OCI-LY3 (cell line): ENCODE measurements around the gene LSM3.

ENCODE experiments used
- H2AFZ ChIP-seq: fragments of 200-600, 300-600 bp; shearing (Covaris generic); 2 replicates; pipeline ENCODE4 v1.6.0; 2014; ENCODE audit warnings: antibody characterized with exemption, low read depth, low read length
- H3K27ac ChIP-seq: fragments of 200-600, 300-600 bp; sonication (generic); 2 replicates; pipeline ENCODE4 v1.5.1; 2014; ENCODE audit warnings: mild to moderate bottlenecking, low read length, moderate library complexity, mixed read lengths
- H3K27me3 ChIP-seq: fragments of 200-600, 300-600 bp; sonication (generic); 2 replicates; pipeline ENCODE4 v1.6.1; 2014; ENCODE audit warnings: low read depth, low read length, mixed read lengths
- H3K36me3 ChIP-seq: fragments of 200-600, 300-600 bp; sonication (generic); replicated peaks from 2 replicates; pipeline ENCODE3; 2014; ENCODE audit warnings: low read depth, low read length, mixed read lengths
- H3K4me1 ChIP-seq: fragments of 300-600, 200-600 bp; sonication (generic); 2 replicates; pipeline ENCODE4 v1.6.1; 2014; ENCODE audit warnings: low read length, mixed read lengths
- H3K4me2 ChIP-seq: fragments of 200-600, 300-600 bp; sonication (generic); 2 replicates; pipeline ENCODE4 v1.6.1; 2014; ENCODE audit warnings: low read length, mixed read lengths
- H3K4me3 ChIP-seq: fragments of 300-600, 200-600 bp; sonication (generic); 2 replicates; pipeline ENCODE4 v1.5.1; 2014; ENCODE audit warnings: antibody characterized with exemption, mild to moderate bottlenecking, low read length, moderate library complexity
- H3K79me2 ChIP-seq: fragments of 300-600, 200-600 bp; shearing (Covaris generic); 2 replicates; pipeline ENCODE4 v1.6.1; 2014; ENCODE audit warnings: mild to moderate bottlenecking, low read length, mixed read lengths
- H3K9ac ChIP-seq: fragments of 300-600, 200-600 bp; shearing (Covaris generic); 2 replicates; pipeline ENCODE4 v1.6.0; 2014; ENCODE audit warnings: mild to moderate bottlenecking, low read length, moderate library complexity
- H3K9me3 ChIP-seq: fragments of 200-600, 300-600 bp; shearing (Covaris generic); 2 replicates; pipeline ENCODE4 v1.6.1; 2014; ENCODE audit warnings: low read length, mixed read lengths; ENCODE audit not compliant: insufficient read depth
- H4K20me1 ChIP-seq: fragments of 200-600, 300-600 bp; sonication (generic); 2 replicates; pipeline ENCODE4 v1.6.1; 2016; ENCODE audit warnings: low read length, mixed read lengths; ENCODE audit not compliant: insufficient read depth
- EZH2phosphoT487 ChIP-seq: fragments of 200-600 bp; shearing (Covaris generic); IDR thresholded peaks from 2 replicates; pipeline ENCODE4 v1.6.1; 2018; ENCODE audit warnings: antibody characterized with exemption, mixed run types, low read depth
- TF ChIP-seq, protein P1 (sequence below): fragments of 200-600, 300-600 bp; sonication (generic); IDR thresholded peaks from 2 replicates; pipeline ENCODE4 v1.5.1; 2014; ENCODE audit warnings: antibody characterized with exemption, low read length, low read depth

The LSM3 gene

DNA sequence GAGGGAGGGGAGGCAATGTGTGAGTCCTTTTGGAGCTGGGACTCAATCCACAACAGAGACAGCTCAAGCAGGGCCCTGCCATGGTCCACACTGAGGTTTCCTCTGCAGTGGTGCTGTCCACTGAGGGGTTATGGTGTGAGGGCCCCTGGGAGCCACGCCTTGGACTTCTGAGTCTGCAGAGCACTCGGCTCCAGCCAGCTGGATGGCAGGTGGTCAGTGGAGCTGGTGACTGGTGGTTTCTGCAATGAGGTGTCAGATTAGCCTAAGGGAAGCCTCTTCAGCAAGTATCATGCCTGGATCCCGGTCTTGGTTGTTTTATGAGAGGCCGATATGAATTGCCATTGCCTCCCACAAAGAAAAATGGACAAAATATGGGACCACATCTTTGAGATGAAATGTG lies 21.7 kb downstream of the LSM3 start:
- Histone ChIP-seq H3K9me3 (no peaks in the 10 kb centered on the region), H3K4me2 (no peak overlapping the region), H3K4me1 (peaks cover 6% of the 10 kb centered on the region; the same call in 1 of the 2 replicates), H3K27me3 (no peaks in the 10 kb centered on the region), H3K9ac (no peak overlapping the region), H2AFZ (no peak overlapping the region), H4K20me1 (no peaks in the 10 kb centered on the region), H3K79me2 (peaks cover 11% of the 10 kb centered on the region), H3K27ac (no peak overlapping the region), H3K36me3 (peaks cover 40% of the 10 kb centered on the region), H3K4me3 (no peak overlapping the region)
- no peak for TF ChIP-seq EZH2phosphoT487
- TF ChIP-seq, protein P1, sequence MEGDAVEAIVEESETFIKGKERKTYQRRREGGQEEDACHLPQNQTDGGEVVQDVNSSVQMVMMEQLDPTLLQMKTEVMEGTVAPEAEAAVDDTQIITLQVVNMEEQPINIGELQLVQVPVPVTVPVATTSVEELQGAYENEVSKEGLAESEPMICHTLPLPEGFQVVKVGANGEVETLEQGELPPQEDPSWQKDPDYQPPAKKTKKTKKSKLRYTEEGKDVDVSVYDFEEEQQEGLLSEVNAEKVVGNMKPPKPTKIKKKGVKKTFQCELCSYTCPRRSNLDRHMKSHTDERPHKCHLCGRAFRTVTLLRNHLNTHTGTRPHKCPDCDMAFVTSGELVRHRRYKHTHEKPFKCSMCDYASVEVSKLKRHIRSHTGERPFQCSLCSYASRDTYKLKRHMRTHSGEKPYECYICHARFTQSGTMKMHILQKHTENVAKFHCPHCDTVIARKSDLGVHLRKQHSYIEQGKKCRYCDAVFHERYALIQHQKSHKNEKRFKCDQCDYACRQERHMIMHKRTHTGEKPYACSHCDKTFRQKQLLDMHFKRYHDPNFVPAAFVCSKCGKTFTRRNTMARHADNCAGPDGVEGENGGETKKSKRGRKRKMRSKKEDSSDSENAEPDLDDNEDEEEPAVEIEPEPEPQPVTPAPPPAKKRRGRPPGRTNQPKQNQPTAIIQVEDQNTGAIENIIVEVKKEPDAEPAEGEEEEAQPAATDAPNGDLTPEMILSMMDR, result no peak

DNA sequence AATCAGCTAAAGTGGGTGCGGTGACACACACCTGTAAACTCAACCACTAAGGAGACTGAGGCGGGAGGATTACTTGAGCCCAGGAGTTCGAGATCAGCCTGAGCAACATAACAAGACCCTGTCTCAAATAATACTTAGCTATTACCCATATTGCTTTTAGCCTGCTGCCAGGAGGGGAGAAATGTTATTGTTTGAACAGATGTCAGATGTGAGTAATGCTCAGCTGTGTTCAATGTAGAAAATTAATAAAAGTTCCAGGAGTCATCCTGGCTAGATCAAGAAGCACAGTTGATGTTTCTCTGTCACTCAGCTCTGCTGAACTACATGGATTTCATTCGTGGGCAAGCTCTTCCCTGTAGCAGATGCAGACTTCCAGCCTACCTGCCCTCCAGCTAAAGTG lies 22.2 kb downstream of the LSM3 start:
- Histone ChIP-seq H3K4me1 (peaks cover 6% of the 10 kb centered on the region; the same call in 1 of the 2 replicates), H3K79me2 (peaks cover 7% of the 10 kb centered on the region), H3K36me3 (peaks cover 37% of the 10 kb centered on the region), H3K27me3 (no peaks in the 10 kb centered on the region), H3K9me3 (no peaks in the 10 kb centered on the region), H3K4me3 (no peak overlapping the region), H3K9ac (no peak overlapping the region), H3K4me2 (no peak overlapping the region), H3K27ac (no peak overlapping the region), H2AFZ (no peak overlapping the region), H4K20me1 (no peaks in the 10 kb centered on the region)
- no peak for TF ChIP-seq EZH2phosphoT487

DNA sequence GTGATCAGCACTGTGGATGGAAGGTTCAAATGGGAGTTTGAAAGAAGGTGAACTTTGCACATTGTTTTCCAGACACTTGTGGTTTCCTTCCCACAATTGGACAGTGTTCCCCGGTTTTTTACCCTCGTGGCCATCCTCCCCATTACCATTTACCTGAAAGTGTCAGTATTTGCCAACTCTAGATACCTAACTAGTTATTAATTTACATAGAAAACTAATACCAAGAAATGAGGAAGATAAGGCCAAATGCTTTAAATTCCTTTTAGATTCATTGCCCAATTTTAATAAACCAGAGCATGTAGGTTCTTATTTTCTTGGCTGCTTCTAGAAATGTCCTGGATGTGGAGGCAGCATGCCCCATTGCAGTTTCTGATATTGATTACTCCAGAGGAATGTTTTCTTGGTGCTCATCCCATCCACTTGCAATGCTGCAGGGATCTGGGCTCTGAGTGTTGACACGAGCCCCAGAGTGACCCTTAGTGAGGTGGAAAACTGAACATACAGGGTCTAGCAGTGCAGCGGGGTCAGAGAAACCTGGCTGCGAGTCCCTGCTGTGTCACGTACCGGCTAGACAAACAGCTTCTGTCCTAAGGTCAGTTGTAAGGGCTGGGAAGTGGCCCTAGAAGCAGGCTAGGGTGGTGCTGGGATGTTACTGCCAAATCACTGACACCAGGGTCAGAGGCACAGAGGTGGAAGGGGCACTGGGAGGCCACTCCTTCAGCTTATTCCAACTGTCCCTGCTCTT lies 23.5 kb downstream of the LSM3 start:
- H3K4me1 ChIP-seq, result peaks cover 6% of the 10 kb centered on the region; the same call in 1 of the 2 replicates
- H3K4me3 ChIP-seq, result no peak overlapping the region
- no peak overlapping the region for H3K4me2 ChIP-seq
- no peak overlapping the region for H3K27ac ChIP-seq
- no peak overlapping the region for H3K9ac ChIP-seq
- H3K36me3 ChIP-seq, result peaks cover 27% of the 10 kb centered on the region
- no peaks in the 10 kb centered on the region for H3K9me3 ChIP-seq
- H2AFZ ChIP-seq, result no peak overlapping the region
- no peaks in the 10 kb centered on the region for H3K79me2 ChIP-seq
- H4K20me1 ChIP-seq, result no peaks in the 10 kb centered on the region
- TF ChIP-seq, protein P1, result no peak
- no peak for TF ChIP-seq EZH2phosphoT487
- H3K27me3 ChIP-seq, result no peaks in the 10 kb centered on the region

DNA sequence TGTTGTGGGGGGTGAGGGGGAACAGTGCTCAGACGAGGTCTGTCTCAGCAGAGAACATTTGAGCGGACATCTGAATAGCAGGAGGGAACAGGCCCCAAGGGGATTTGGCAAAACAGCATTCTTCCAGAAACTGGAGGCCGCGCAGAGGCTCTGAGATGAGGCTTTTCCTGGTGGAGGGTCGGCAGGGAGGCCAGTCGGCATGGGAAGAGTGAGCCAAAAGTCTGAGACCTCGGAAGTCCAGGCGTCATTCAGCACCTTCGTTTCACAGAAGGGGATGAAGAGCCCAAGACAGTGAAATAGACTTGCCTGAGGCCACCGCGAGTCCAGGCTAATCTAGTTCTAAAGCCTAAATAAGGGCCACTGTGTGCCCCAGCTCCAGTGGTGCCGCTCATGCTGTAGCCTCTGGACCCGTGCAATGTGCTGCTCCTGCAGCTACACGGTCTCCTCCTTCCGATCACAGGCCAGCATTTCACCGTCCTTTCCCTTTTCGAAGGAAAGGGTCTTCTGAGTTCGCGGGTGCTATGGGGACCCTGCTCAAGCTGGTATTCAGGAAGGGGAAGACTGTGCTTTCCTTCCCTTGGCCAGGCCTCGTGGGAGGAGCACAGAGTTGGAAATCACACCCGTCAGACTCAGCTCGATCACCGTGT lies 24.4 kb downstream of the LSM3 start:
- peaks cover 19% of the 10 kb centered on the region for H3K36me3 ChIP-seq
- H2AFZ ChIP-seq, result no peak overlapping the region
- no peaks in the 10 kb centered on the region for H3K27me3 ChIP-seq
- H3K4me3 ChIP-seq, result no peak overlapping the region
- peaks cover 6% of the 10 kb centered on the region; the same call in 1 of the 2 replicates for H3K4me1 ChIP-seq
- no peak overlapping the region; the same call in 1 of the 2 replicates for H3K4me2 ChIP-seq
- no peaks in the 10 kb centered on the region for H4K20me1 ChIP-seq
- no peaks in the 10 kb centered on the region for H3K79me2 ChIP-seq
- no peak overlapping the region for H3K27ac ChIP-seq
- H3K9ac ChIP-seq, result no peak overlapping the region
- H3K9me3 ChIP-seq, result no peaks in the 10 kb centered on the region
- TF ChIP-seq, protein P1, result no peak
- no peak for TF ChIP-seq EZH2phosphoT487
